ENCODE measurements around the gene PRKAR2A.

The PRKAR2A gene

DNA sequence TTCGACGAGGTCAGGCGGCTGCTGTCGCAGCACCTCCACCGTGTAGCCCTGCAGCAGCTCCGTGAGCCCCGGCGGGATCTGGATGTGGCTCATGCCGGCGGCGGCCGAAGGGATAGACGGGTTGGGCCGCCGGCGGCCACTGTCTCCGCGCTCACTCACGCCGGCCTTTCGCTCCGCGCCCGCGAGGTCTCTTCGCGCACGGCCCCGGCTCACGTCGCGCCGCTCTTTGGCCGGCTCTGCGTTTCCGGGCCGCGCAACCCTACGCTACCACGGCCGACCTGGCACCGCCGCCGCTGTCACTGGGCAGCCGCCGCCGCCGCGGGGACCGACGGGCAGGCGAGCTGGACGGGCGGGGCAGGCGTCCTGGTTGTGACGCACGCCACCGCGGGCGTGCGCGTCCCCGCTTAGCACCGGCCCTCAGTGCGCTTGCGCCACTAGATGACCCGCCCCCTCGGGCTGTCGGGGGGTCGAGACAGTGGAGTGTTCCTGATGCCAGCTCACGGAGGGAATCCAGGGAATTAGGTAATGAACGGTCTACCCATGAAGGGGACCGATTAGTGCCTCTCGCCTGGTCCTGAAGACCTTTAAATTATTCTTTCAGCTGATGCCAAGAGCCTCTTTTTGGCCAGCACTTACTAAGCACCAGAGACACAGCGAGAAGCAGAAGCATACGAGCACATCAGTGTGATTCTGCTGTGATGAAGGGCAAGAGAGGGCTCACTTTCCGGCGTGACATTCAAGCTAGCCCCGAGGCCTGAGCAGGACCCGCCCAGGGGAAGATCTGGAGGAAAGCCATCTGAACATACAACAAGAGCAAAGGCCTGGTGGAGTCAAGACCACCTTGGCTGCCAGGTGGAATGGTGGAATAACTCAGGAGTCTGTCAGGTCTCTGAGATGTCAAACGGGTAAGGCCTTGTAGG is at the start of gene PRKAR2A:
Gene PRKAR2A (minus strand): TSS at position 371 of the 920 bp plus-strand sequence. CDS start 278 bp downstream, at position 93.
- H3K4me3 ChIP-seq (ENCODE audit: low read depth, low read length), result peak within 1 kb of the TSS; percentile 95
- TF ChIP-seq, protein P1, sequence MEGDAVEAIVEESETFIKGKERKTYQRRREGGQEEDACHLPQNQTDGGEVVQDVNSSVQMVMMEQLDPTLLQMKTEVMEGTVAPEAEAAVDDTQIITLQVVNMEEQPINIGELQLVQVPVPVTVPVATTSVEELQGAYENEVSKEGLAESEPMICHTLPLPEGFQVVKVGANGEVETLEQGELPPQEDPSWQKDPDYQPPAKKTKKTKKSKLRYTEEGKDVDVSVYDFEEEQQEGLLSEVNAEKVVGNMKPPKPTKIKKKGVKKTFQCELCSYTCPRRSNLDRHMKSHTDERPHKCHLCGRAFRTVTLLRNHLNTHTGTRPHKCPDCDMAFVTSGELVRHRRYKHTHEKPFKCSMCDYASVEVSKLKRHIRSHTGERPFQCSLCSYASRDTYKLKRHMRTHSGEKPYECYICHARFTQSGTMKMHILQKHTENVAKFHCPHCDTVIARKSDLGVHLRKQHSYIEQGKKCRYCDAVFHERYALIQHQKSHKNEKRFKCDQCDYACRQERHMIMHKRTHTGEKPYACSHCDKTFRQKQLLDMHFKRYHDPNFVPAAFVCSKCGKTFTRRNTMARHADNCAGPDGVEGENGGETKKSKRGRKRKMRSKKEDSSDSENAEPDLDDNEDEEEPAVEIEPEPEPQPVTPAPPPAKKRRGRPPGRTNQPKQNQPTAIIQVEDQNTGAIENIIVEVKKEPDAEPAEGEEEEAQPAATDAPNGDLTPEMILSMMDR (IDR thresholded peaks at IDR 0.05; ENCODE audit: low read depth, low read length, missing control alignments), result no peak
- DNase-seq (ENCODE audit: low read depth), result peak; percentile 68

DNA sequence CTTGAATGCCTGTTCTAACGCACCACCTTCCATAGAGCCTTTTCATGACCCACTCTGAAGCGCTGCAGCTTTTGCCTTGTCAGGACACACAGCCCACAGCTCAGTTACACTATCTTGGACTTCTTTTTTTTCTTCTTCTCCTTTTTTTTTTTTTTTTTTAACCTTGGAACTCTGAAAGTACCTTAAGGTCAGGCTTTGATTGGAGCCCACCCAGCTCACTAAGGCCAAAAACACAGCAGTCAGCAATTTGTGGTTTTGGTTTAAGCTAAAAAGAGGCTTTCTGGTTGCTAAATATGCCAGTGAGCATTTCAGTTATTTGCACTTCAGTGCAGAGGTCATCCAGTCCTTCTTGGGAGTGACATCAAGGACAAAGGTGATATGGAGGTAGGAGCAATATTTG is 49.3 kb upstream of the PRKAR2A start:
- DNase-seq (ENCODE audit: low read depth), result no peak
- TF ChIP-seq, protein P1 (IDR thresholded peaks at IDR 0.05; ENCODE audit: low read depth, low read length, missing control alignments), result no peak
- H3K4me3 ChIP-seq (ENCODE audit: low read depth, low read length), result no peak overlapping the region

DNA sequence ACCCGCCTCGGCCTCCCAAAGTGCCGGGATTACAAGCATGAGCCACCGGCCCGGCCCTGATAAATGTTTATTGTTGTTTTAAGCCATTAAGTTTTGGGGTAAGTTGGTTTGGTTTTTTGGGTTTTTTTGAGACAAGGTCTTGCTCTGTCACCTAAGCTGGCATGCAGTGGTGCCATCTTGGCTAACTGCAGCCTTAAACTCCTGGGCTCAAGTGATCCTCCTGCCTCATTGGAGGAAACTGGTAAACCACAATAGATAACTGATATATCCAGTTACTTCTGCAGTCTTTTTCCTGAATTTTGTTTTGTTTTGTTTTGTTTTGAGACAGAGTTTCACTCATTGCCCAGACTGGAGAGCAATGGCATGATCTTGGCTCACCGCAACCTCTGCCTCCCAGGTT is 46.8 kb upstream of the PRKAR2A start:
- H3K4me3 ChIP-seq (ENCODE audit: low read depth, low read length), result no peak overlapping the region
- DNase-seq (ENCODE audit: low read depth), result no peak
- TF ChIP-seq, protein P1 (IDR thresholded peaks at IDR 0.05; ENCODE audit: low read depth, low read length, missing control alignments), result no peak

DNA sequence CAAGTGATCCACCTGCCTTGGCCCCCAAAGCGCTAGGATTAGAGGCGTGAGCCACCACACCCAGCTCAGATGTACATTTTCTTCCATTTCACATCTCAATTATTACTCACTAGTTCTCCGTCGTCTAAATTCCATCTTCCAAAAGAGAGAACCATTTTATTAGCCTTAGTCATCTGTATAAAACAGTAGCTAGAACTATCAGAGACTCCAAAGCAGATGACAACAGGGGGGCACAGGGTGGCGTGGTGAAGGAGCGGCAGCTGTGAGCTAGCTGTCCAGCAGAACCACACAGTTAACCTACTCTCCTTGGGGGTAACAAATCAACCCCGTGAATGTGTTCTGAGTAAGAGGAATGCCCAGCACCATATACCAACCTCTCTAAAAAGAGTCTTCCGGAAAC is 43.9 kb upstream of the PRKAR2A start:
- DNase-seq (ENCODE audit: low read depth), result no peak
- TF ChIP-seq, protein P1 (IDR thresholded peaks at IDR 0.05; ENCODE audit: low read depth, low read length, missing control alignments), result no peak
- H3K4me3 ChIP-seq (ENCODE audit: low read depth, low read length), result no peak overlapping the region

DNA sequence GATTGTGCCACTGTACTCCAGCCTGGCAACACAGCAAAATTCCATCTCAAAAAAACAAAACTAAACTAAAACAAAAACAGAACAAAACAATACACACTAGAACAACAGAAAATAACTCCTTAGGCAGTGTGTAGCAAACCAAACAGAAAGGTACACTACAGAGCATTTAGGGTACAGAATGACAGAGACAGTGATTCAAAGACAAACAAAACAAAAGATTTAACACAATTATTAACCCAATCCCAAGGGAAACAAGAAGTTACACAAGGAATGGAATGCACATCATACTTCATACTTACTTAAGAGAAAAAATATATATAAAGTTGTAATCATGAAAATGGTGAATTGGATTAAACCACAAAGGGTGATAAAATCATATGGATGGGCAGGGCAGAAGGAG is 38.1 kb upstream of the PRKAR2A start:
- no peak overlapping the region for H3K4me3 ChIP-seq (ENCODE audit: low read depth, low read length)
- no peak for DNase-seq (ENCODE audit: low read depth)
- TF ChIP-seq, protein P1 (IDR thresholded peaks at IDR 0.05; ENCODE audit: low read depth, low read length, missing control alignments), result no peak

DNA sequence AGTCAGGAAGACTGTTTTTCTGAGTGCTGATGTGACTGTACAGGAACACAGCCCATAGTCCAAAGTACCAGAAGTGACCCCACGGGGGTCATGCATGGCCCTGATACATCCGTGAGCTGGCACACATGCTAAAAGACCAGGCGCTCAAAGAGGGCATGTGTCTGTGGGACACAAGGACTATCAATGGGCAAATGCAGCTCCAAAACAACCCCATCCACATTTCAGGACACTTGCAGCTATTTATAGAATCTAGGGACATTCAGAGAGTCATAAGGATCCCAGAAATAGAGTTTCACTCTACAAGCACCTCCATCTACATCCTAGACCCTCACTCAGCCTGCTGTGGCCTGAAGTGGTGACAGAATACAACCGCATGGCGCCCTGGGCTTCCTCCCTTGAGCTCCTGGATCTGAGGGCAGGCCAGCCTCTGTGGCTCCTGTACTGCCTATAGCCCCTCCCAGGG is 34.0 kb upstream of the PRKAR2A start:
- no peak for DNase-seq (ENCODE audit: low read depth)
- no peak overlapping the region for H3K4me3 ChIP-seq (ENCODE audit: low read depth, low read length)
- TF ChIP-seq, protein P1 (IDR thresholded peaks at IDR 0.05; ENCODE audit: low read depth, low read length, missing control alignments), result no peak

Measured in GM12864 (cell line).